ENCODE data around the gene CDHR1. TPM values are rescaled to one million over a fixed set of nuclear protein-coding genes. Genes with fewer than 3 reads are reported as not detected.
A peak's percentile ranks its signal among the peaks of the same experiment; 100 is the strongest.

The CDHR1 gene
- total RNA-seq, 1 donor from 2014 or later: 0.96 TPM

- no peaks in the 10 kb centered on the region for H3K36me3 Mint-ChIP-seq (ENCODE audit: insufficient read depth)
- H3K4me3 Mint-ChIP-seq (ENCODE audit: low read depth): no peak overlapping the region
- H3K4me1 Mint-ChIP-seq (ENCODE audit: low read depth): no peaks in the 10 kb centered on the region
- peak; percentile 61 for DNase-seq (ENCODE audit: low spot score, unreplicated experiment)
- TF ChIP-seq CTCF (IDR thresholded peaks at IDR 0.05; ENCODE audit: unreplicated experiment): no peak
- peaks cover 41% of the 10 kb centered on the region for H3K27me3 Mint-ChIP-seq
- H3K27ac Mint-ChIP-seq: no peak overlapping the region
- no peaks in the 10 kb centered on the region for H3K9me3 Mint-ChIP-seq (ENCODE audit: low read depth)
These were observed 30.2 kb downstream of the CDHR1 start for GRCh38 chr10:84224411-84225028.

- Mint-ChIP-seq H3K27ac (no peak within 1 kb of the TSS), H3K9me3 (ENCODE audit: low read depth) (no peaks in the 10 kb centered on the region), H3K4me1 (ENCODE audit: low read depth) (no peaks in the 10 kb centered on the region), H3K36me3 (ENCODE audit: insufficient read depth) (no peaks in the 10 kb centered on the region), H3K4me3 (ENCODE audit: low read depth) (no peak within 1 kb of the TSS), H3K27me3 (peaks cover 43% of the 10 kb centered on the region)
- no peak for TF ChIP-seq CTCF (IDR thresholded peaks at IDR 0.05; ENCODE audit: unreplicated experiment)
- no peak for DNase-seq (ENCODE audit: low spot score, unreplicated experiment)
These were observed 31.3 kb downstream of the CDHR1 start, which contains the start of gene LRIT2 for GRCh38 chr10:84225427-84226173. Gene LRIT2, minus strand, starts transcription at chr10:84225544. Its CDS starts 24 bp downstream, at chr10:84225520.

- H3K4me1 Mint-ChIP-seq (ENCODE audit: low read depth): no peaks in the 10 kb centered on the region
- peaks cover 37% of the 10 kb centered on the region for H3K27me3 Mint-ChIP-seq
- H3K36me3 Mint-ChIP-seq (ENCODE audit: insufficient read depth): no peaks in the 10 kb centered on the region
- no peak for TF ChIP-seq CTCF (IDR thresholded peaks at IDR 0.05; ENCODE audit: unreplicated experiment)
- H3K4me3 Mint-ChIP-seq (ENCODE audit: low read depth): no peak overlapping the region
- H3K9me3 Mint-ChIP-seq (ENCODE audit: low read depth): no peaks in the 10 kb centered on the region
- no peak for DNase-seq (ENCODE audit: low spot score, unreplicated experiment)
- no peak overlapping the region for H3K27ac Mint-ChIP-seq
These were observed 32.3 kb downstream of the CDHR1 start for GRCh38 chr10:84226616-84227015.

GRCh38 chr10:84227810-84228209 is 33.5 kb downstream of the CDHR1 start:
- Mint-ChIP-seq H3K27ac (no peak overlapping the region), H3K27me3 (peaks cover 37% of the 10 kb centered on the region), H3K4me3 (ENCODE audit: low read depth) (no peak overlapping the region), H3K9me3 (ENCODE audit: low read depth) (no peaks in the 10 kb centered on the region), H3K4me1 (ENCODE audit: low read depth) (no peaks in the 10 kb centered on the region), H3K36me3 (ENCODE audit: insufficient read depth) (no peaks in the 10 kb centered on the region)
- DNase-seq (ENCODE audit: low spot score, unreplicated experiment): no peak
- no peak for TF ChIP-seq CTCF (IDR thresholded peaks at IDR 0.05; ENCODE audit: unreplicated experiment)

GRCh38 chr10:84230359-84230758 is 36.0 kb downstream of the CDHR1 start:
- DNase-seq (ENCODE audit: low spot score, unreplicated experiment): no peak
- H3K4me1 Mint-ChIP-seq (ENCODE audit: low read depth): no peaks in the 10 kb centered on the region
- TF ChIP-seq CTCF (IDR thresholded peaks at IDR 0.05; ENCODE audit: unreplicated experiment): no peak
- no peaks in the 10 kb centered on the region for H3K36me3 Mint-ChIP-seq (ENCODE audit: insufficient read depth)
- H3K9me3 Mint-ChIP-seq (ENCODE audit: low read depth): no peaks in the 10 kb centered on the region
- H3K27me3 Mint-ChIP-seq: peaks cover 33% of the 10 kb centered on the region
- H3K27ac Mint-ChIP-seq: no peak overlapping the region
- H3K4me3 Mint-ChIP-seq (ENCODE audit: low read depth): no peak overlapping the region

Data from progenitor cell of endocrine pancreas (in vitro differentiated cells).